ENCODE measurements around the gene TRAF3IP1. TPM values are rescaled to one million over a fixed set of nuclear protein-coding genes. Genes with fewer than 3 reads are reported as not detected.

TRAF3IP1 gene
- total RNA-seq, 6 donors from 2014 or later = 14.0 to 26.8 (median 18.8) TPM

- H3K9me3 ChIP-seq = no peaks in the 10 kb centered on the region
- no peak overlapping the region for H3K27ac ChIP-seq
- TF ChIP-seq CTCF (IDR thresholded peaks at IDR 0.05) (no peak), POLR2AphosphoS5 (IDR thresholded peaks at IDR 0.05) (no peak), POLR2A (IDR thresholded peaks at IDR 0.05) (no peak), EP300 (IDR thresholded peaks at IDR 0.05) (no peak)
- no peak for DNase-seq
- 88 to 89% methylated on average over 10 to 13 of the region's 13 CpGs for WGBS, 2 donors
- no peaks in the 10 kb centered on the region for H3K27me3 ChIP-seq
- no peak for ATAC-seq (ENCODE audit: low FRiP score in 2 of 2)
- peaks cover 29 to 59% (median 42%) of the 10 kb centered on the region in 4 donors for H3K4me1 ChIP-seq
- H3K4me3 ChIP-seq = no peak overlapping the region
- H3K36me3 ChIP-seq = peaks cover 0 to 7% (median 3%) of the 10 kb centered on the region in 4 donors
Observed at GRCh38 chr2:238281826-238282480, 38.4 kb upstream of the TRAF3IP1 start.

GRCh38 chr2:238282861-238283738, 37.2 kb upstream of the TRAF3IP1 start:
- no peak overlapping the region for H3K4me3 ChIP-seq
- H3K9me3 ChIP-seq = no peaks in the 10 kb centered on the region
- DNase-seq = no peak
- peak overlapping the region in 1 of 4 donors; percentile 45 for H3K27ac ChIP-seq
- H3K36me3 ChIP-seq = no peaks in the 10 kb centered on the region
- peaks cover 40 to 71% (median 51%) of the 10 kb centered on the region in 4 donors for H3K4me1 ChIP-seq
- 94% methylated on average over 15 to 17 of the region's 17 CpGs for WGBS, 2 donors
- no peak for TF ChIP-seq EP300 (IDR thresholded peaks at IDR 0.05)
- no peak for TF ChIP-seq POLR2A (IDR thresholded peaks at IDR 0.05)
- TF ChIP-seq POLR2AphosphoS5 (IDR thresholded peaks at IDR 0.05) = no peak
- no peak for TF ChIP-seq CTCF (IDR thresholded peaks at IDR 0.05)
- ATAC-seq (ENCODE audit: low FRiP score in 2 of 2) = no peak
- no peaks in the 10 kb centered on the region for H3K27me3 ChIP-seq

GRCh38 chr2:238284802-238285515, 35.4 kb upstream of the TRAF3IP1 start:
- Histone ChIP-seq H3K4me1 (peaks cover 49 to 81% (median 60%) of the 10 kb centered on the region in 4 donors), H3K9me3 (no peaks in the 10 kb centered on the region), H3K27ac (peak overlapping the region; percentile 89 to 91 (median 91)), H3K36me3 (no peaks in the 10 kb centered on the region), H3K27me3 (no peaks in the 10 kb centered on the region), H3K4me3 (no peak overlapping the region)
- TF ChIP-seq POLR2AphosphoS5 (IDR thresholded peaks at IDR 0.05) (no peak), EP300 (IDR thresholded peaks at IDR 0.05) (no peak), CTCF (IDR thresholded peaks at IDR 0.05) (no peak), POLR2A (IDR thresholded peaks at IDR 0.05) (no peak)
- ATAC-seq (ENCODE audit: low FRiP score in 2 of 2) = no peak
- DNase-seq = no peak
- WGBS, 2 donors = 87 to 90% methylated on average over 11 of the region's 11 CpGs

GRCh38 chr2:238285653-238286082, 34.6 kb upstream of the TRAF3IP1 start:
- H3K36me3 ChIP-seq = no peaks in the 10 kb centered on the region
- ATAC-seq (ENCODE audit: low FRiP score in 2 of 2) (peak; percentile 70), DNase-seq (peak; percentile 56 to 94)
- peak overlapping the region; percentile 89 to 91 (median 91) for H3K27ac ChIP-seq
- H3K27me3 ChIP-seq = no peaks in the 10 kb centered on the region
- H3K4me1 ChIP-seq = peaks cover 49 to 87% (median 64%) of the 10 kb centered on the region in 4 donors
- WGBS, 2 donors = 49 to 53% methylated on average over 7 of the region's 7 CpGs
- TF ChIP-seq CTCF (IDR thresholded peaks at IDR 0.05) = peak in 1 of 6 experiments; percentile 33
- TF ChIP-seq POLR2AphosphoS5 (IDR thresholded peaks at IDR 0.05) = peak; percentile 45 to 69
- no peak for TF ChIP-seq EP300 (IDR thresholded peaks at IDR 0.05)
- peak in 2 of 4 donors; percentile 22 to 28 for TF ChIP-seq POLR2A (IDR thresholded peaks at IDR 0.05)
- H3K9me3 ChIP-seq = no peaks in the 10 kb centered on the region
- H3K4me3 ChIP-seq = no peak overlapping the region
